HS-5 (cell line): ENCODE data around the gene ENKD1.

Experiments used
- DNase-seq: peaks from one replicate; pipeline ENCODE4 v3.0.0-alpha.2; 2012; ENCODE audit warnings: low read depth

ENKD1 gene

DNA sequence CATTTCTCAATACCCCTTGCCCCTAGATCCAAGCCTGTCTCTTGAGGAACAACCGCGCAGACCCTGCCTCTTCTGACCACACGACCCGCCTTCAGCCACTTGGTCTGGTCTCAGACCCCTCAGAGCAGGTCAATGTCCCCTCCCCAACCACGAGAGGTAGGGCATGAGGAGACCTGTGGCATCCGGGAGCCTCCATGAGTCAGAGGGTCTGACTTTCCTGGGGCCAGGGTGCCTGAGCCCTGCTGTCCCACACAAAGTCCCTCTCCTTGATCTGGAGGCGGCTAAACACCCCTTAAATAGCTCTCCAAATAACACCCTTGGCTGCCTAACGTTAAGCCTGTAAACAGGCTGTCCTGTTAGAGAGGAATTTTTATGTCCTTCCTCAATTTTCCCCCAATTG is 16.5 kb downstream of the ENKD1 start:
- no peak for DNase-seq

DNA sequence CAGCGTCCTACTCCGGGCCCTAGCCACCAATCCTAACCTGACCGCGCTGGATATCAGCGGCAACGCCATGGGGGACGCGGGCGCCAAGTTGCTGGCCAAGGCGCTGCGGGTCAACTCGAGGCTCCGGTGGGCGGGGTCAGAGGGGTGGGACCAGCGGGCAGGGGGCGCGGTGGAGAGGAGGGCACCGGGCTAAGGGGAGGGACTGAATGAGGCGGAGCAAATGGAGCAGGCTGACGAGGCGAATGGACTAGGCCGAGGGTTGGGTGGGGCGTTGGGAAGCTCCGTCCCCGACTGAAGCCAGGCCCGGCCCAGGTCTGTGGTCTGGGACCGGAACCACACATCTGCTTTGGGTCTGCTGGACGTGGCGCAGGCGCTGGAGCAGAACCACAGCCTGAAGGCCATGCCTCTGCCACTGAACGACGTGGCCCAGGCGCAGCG is 17.0 kb downstream of the ENKD1 start:
- DNase-seq: no peak

DNA sequence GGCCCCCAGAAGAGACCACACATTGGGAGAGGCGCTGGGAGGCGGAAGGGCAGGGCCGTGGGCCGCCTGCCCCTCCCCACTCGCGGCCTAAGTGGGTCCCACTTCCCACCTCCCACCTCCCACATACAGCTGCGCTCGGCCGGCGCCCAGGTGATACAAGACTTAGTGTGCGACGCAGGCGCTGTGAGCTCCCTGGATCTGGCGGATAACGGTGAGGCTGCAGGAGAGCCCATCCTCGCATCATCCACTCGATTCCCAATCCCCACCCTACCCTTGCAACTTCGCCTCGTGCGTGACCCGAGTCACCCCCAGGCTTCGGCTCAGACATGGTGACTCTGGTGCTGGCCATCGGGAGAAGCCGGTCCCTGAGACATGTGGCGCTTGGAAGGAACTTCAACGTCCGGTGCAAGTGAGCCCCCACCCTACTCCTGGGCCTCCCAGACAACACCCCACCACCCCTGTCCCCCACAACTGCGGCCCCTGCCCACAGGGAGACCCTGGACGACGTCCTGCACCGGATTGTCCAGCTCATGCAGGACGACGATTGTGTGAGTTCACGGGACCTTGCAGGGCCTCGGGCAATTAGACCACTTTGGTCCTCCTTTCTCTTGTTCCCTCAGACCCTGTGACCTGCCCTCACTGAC is 17.7 kb downstream of the ENKD1 start:
- DNase-seq: no peak

DNA sequence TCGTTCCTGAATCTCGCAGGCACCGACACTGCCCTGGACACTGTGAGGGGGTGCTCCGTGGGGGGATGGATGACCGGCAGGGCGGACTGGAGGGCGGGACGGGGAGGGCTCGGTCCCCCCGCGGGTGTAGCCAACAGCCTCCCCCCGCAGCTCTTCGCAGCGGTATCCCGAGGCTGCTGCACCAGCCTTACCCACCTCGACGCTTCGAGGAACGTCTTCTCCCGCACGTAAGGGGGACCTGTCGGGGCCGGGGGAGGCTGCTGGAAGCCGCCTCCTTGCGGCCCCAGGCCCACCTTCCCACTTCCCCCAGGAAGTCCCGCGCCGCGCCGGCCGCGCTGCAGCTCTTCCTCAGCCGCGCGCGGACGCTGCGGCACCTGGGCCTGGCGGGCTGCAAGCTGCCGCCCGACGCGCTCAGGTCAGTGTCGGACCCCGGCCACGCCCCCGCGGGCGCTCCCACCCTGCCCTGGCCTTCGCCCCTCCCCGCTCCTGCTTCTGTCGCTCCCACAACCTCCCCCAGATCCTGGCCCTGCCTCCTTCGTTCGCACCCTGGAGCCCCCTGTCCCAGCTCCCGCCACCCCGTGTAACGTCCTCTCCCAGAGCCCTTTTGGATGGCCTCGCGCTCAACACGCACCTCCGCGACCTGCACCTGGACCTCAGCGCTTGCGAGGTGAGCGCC is 18.3 kb downstream of the ENKD1 start:
- DNase-seq: no peak

DNA sequence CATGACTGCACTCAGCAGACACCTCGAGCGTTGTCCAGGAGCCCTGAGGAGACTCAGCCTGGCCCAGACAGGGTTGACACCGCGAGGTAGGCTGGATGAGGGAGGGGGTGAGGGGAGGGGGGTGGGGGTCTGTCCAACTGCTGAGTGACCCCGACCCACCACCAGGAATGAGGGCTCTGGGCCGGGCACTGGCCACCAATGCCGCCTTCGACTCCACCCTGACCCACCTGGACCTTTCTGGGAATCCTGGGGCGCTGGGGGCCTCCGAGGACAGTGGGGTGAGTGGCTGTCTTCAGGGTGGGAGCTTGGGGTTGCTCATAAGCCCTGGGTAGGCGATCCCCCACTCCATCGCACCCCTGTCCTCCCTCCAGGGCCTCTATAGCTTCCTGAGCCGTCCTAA is 18.9 kb downstream of the ENKD1 start:
- no peak for DNase-seq

DNA sequence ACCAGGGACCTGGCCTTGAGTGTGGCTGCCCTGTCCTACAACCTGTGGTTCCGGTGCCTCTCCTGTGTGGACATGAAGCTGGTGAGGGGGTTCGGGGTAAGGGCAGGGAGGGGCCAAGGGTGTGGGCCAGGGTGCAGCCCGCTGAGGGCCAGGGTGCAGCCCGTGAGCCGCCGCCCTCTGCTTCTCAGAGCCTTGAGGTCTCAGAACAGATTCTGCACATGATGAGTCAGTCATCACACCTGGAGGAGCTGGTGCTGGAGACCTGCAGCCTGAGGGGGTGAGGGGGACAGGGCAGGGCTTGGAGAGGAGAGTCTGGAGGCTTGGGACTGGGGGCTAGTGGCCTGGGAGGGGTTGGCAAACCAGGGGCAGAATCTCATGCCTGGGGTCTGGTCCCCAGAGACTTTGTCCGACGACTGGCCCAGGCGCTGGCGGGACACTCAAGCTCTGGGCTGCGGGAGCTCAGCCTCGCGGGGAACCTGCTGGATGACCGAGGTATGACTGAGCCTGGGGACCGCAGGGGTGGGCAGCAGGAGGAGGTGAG is 19.4 kb downstream of the ENKD1 start:
- no peak for DNase-seq

DNA sequence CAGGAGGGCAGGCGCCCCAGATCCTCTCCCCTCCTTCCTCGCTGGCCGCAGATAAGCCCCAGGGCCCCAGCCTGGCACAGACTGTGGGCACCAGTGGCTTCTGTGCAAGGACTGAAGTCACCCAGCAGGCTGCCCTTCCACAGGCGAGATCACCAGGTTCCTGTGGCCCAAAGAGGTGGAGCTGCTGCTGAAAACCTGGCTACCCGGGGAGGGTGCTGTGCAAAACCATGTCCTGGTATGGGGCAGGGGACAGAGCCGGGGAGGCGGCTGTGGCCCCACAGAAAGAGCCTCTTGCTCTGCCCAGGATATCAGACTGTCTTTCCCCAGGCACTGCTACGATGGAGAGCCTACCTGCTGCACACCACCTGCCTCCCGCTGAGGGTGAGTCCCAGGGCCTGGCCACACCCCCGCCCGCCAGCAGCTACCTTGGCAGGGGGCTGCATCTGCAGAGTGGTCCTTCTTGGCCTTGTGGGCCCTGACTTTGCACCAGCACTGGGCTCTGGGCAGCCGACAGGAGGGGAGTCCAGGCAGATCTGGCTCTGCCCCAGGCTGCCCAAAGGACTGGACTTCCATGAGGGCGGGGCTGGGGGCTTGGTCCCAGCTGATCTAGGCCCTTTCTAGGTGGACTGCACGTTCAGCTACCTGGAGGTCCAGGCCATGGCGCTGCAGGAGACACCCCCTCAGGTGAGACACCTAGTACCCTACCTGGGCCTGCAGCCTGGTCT is 21.0 kb downstream of the ENKD1 start:
- no peak for DNase-seq

DNA sequence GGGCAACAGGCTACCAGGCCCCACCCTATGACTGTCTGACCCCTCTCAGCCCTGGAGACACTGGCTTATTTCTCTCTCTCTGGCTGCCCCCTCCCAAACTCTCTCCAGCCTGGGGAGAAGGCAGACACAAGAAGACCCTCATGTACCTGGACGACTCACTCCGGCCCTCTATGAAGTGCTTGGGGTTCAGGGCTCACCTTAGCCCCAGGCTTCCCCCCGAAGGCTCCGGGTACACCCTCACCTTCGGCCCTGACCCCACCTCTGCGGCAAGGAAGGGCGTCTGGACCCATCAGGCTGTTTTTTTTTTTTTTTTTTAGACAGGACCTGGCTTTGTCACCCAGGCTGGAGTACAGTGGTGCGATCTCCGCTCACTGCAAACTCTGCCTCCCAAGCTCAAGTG is 22.5 kb downstream of the ENKD1 start:
- DNase-seq: no peak

DNA sequence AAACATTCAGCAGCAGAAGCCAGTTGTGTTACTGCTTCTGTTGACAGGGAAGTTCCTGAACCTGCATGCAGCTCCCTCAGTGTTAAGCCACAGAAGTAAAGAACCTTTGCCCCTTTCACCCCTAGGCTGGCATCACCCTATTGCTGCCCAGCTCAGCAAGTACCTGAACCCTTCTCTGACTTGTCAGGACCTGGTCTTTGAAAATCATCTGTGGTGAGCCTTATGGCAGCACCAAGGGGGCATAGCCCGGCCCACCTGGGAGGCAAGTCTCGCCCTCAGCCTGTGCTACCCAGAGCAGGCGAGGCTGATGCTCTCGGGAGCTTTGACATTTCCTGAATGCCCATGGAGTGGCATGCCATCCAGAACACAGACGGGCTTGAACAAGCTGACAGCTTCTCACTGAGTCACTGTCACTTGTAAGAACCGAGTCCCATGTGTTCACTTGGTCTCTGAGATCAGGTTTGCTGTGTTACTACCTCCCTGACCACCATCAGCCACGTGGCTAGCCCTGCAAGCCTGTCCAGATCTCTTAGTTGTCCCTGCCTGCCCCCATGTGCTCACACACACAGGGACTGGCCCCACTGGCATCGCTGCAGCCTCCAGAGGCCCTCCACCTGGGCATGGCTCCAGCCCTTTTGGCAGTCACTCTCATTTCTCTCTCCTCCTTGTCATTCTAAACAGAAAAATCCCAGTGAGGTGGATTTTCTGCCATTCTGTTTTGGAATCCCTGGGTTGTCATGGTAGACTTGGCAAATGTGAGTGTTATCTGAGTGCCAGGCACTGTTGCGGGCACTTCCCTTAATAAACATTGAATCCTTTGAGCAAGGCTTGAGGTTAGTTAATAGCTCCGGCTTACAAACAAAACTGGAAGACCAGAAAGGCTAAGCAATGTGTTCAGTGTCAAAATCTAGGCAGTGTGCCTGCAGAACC is 24.5 kb downstream of the ENKD1 start:
- DNase-seq: no peak

DNA sequence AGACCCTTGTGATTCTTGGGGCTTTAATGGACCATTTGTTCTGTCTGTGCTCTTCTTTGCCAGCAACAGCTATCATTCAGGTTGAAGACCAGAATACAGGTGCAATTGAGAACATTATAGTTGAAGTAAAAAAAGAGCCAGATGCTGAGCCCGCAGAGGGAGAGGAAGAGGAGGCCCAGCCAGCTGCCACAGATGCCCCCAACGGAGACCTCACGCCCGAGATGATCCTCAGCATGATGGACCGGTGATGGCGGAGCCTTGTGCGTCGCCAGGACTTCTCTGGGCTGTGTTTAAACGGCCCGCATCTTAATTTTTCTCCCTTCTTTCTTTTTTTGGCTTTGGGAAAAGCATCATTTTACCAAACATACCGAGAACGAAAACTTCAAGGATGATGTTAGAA is 28.9 kb downstream of the ENKD1 start:
- DNase-seq: no peak

DNA sequence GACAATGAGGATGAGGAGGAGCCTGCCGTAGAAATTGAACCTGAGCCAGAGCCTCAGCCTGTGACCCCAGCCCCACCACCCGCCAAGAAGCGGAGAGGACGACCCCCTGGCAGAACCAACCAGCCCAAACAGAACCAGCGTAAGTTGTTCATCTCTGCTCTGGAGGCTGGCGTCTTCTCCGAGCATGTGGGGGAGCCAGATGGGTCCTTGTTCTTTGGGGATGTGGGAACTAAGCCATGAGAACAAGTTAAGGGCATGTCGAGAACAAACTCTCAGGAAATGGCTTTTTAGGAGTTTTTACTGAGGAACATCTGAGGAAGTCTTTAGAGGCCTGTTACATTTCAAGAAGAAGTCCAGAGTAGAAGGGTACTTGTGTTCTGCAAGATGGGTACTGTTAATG is 29.8 kb downstream of the ENKD1 start:
- DNase-seq: no peak

DNA sequence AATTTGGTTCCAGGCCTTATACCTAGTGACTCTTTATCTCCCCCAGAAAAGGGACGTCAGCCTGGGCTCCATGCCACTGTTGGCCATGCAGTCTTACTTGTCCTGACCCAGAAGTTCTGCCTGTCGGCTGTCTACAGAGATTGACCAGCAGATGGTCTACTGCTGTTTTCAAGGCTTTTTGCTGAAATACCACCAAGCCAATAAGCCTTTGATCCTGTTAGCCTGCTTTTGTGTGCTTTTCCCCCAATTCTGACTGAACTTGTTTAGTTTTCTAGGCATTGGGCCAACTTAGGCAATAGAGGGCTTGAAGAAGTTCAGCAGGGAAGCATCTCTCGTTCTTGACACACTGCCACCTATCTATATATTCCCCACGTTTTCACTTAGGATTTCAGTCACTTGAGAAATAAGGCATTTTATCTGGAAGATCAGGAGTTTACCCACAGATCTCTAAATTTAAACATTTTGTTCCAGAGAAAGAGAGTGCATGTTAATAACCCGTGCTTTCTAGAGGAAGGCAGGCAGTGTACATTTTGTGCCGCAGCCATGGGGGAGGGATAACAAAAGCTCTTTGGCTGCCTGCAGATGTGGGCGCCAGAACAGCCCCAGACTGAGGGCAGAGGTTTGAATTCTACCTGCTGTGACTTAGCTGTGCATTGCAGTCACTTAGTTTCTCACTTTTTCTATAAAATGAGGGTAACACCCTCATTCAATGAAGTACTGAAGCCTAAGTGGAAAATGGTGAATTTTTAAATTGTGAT is 34.0 kb downstream of the ENKD1 start:
- DNase-seq: no peak

DNA sequence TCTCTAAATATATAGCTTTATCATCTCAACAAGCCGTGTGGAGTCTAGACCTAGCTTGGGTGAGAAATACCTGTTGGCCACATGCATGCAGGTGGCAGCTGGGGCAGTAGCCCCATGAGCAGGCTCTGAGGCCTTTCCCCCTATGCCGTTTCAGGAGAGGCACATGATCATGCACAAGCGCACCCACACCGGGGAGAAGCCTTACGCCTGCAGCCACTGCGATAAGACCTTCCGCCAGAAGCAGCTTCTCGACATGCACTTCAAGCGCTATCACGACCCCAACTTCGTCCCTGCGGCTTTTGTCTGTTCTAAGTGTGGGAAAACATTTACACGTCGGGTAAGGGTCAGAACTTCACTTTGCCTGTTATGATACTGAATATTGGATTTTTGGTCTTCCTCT is 38.3 kb downstream of the ENKD1 start:
- DNase-seq: no peak

DNA sequence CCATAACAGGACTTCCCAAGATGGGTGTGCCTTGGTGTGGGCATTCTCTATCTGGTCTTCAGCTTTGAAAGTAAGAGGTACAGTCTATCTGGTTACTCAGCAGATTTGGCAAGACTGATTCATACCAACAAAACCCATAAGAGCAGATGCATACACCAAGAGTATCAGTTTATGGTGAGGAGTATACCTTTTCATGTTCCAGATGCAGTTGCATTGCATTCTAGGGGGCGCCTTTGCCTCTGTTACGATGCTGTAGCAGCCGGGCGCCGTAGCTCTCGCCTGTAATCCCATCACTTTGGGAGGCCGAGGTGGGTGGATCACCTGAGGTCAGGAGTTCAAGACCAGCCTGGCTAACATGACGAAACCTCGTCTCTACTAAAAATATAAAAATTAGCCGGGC is 52.7 kb downstream of the ENKD1 start:
- no peak for DNase-seq
